ENCODE data around the gene GTF3A. TPM values are rescaled to one million over a fixed set of nuclear protein-coding genes. Genes with fewer than 3 reads are reported as not detected.

The GTF3A gene
- total and polyA plus RNA-seq, 2 donors (not counting 3 experiments of a cell fraction or from before 2014, with no cell fraction given) = 37.9 to 73.3 TPM

GRCh38 chr13:27465611-27466010, 41.2 kb downstream of the GTF3A start:
- peaks cover 2 to 13% of the 10 kb centered on the region in 2 experiments for H3K27me3 ChIP-seq (ENCODE audit: control insufficient read depth in 2 of 2, insufficient read depth in 2 of 2, low read length in 2 of 2)
- no peaks in the 10 kb centered on the region for H3K9me3 ChIP-seq (replicated peaks; ENCODE audit: control insufficient read depth, insufficient read depth, low read length)
- H3K27ac ChIP-seq (ENCODE audit: insufficient read depth, low read depth, low read length) = no peak overlapping the region
- DNase-seq (ENCODE audit: low read depth, low spot score) (peak; percentile 24), FAIRE-seq (no peak)
- H3K9me1 ChIP-seq (replicated peaks; ENCODE audit: control insufficient read depth, extremely low read depth, insufficient read depth, low read length) = no peaks in the 10 kb centered on the region
- H3K4me1 ChIP-seq (ENCODE audit: control insufficient read depth, extremely low read depth, insufficient read depth, low read length) = no peaks in the 10 kb centered on the region
- no TSS peak for BruUV-seq (replicated peaks)
- no peaks in the 10 kb centered on the region for H4K20me1 ChIP-seq (replicated peaks; ENCODE audit: control insufficient read depth, extremely low read depth, insufficient read depth, low read length)
- intact Hi-C loops (cut with micrococcal nuclease) (no loop called here), dilution Hi-C loops (cut with MboI; ENCODE audit: extremely low pct_ligation_motif_present, low sequenced_read_pairs) (no loop called here)
- no peaks in the 10 kb centered on the region for H3K79me2 ChIP-seq (ENCODE audit: control insufficient read depth, insufficient read depth, low read length)
- POLR2A ChIA-PET = no interaction called here
- CTCF ChIA-PET = interaction anchor here (0.7 to 1.7 kb wide), 6 partner anchors 8 to 361 kb away, joined by 3 to 5 read pairs (median 4); no protein-coding TSS in a partner anchor
- no peak overlapping the region for H3K4me3 ChIP-seq (replicated peaks in 1 of 3; ENCODE audit: insufficient read depth in 1 of 3, low read depth in 1 of 3, low read length in 3 of 3)
- no peaks in the 10 kb centered on the region for H3K36me3 ChIP-seq (ENCODE audit: control insufficient read depth in 2 of 2, extremely low read depth in 1 of 2, insufficient read depth in 2 of 2, low read length in 2 of 2)
- no peak overlapping the region for H2AFZ ChIP-seq (ENCODE audit: low read depth, low read length)
- TF ChIP-seq POLR2A (IDR thresholded peaks at IDR 0.05; ENCODE audit: low read depth, low read length) (no peak), POLR2AphosphoS5 (IDR thresholded peaks at IDR 0.05; ENCODE audit: insufficient read depth, low read depth, low read length) (no peak), CTCF (IDR thresholded peaks at IDR 0.05; ENCODE audit: extremely low read depth in 1 of 2, insufficient read depth in 1 of 2, low read depth in 1 of 2, low read length in 2 of 2) (no peak), MYC (IDR thresholded peaks at IDR 0.05; ENCODE audit: low read depth, low read length) (no peak), MAX (IDR thresholded peaks at IDR 0.05; ENCODE audit: insufficient read depth, insufficient read length) (no peak), EZH2 (IDR thresholded peaks at IDR 0.05; ENCODE audit: borderline replicate concordance, low read depth, low read length, severe bottlenecking) (no peak), GATA2 (IDR thresholded peaks at IDR 0.05; ENCODE audit: insufficient read depth, insufficient read length, low read depth, low read length) (no peak), JUN (IDR thresholded peaks at IDR 0.05; ENCODE audit: borderline replicate concordance, insufficient read depth, insufficient read length, low read depth) (no peak), FOS (IDR thresholded peaks at IDR 0.05; ENCODE audit: borderline replicate concordance, insufficient read depth, low read length) (no peak)
- H3K4me2 ChIP-seq (ENCODE audit: insufficient read depth, low read length) = no peak overlapping the region
- H3K9ac ChIP-seq (replicated peaks; ENCODE audit: extremely low read depth, insufficient read depth, low read length) = no peak overlapping the region
